Fibroblast of skin of back (primary cell): Measurements from ENCODE around the gene TCF19.

ENCODE experiments used
- DNase-seq: peaks from one replicate; pipeline ENCODE4 v3.0.0-alpha.2; 2013

The TCF19 gene

GRCh38 chr6:31210123-31210522 lies 51.7 kb downstream of the TCF19 start:
- no peak for DNase-seq

GRCh38 chr6:31210741-31211532 lies 52.5 kb downstream of the TCF19 start:
- no peak for DNase-seq
